ENCODE data around the gene SDCCAG8. TPM values are rescaled to one million over a fixed set of nuclear protein-coding genes. Genes with fewer than 3 reads are reported as not detected.

Gene SDCCAG8
- total and polyA plus RNA-seq, 2 of the 8 experiments (the other 6 are each of a cell fraction or from before 2014, with no cell fraction given): 15.6 to 21.0 TPM

- no peaks in the 10 kb centered on the region for H3K79me2 ChIP-seq (ENCODE audit: control insufficient read depth in 1 of 2, insufficient read depth in 2 of 2, low read length in 2 of 2)
- no peak overlapping the region for H3K27ac ChIP-seq (ENCODE audit: low read depth, low read length)
- CTCF ChIA-PET (ENCODE audit: partially characterized antibody): interaction anchor here (0.6 kb wide), 1 partner anchor 486 kb away, joined by 3 read pairs; no protein-coding TSS in a partner anchor
- H2BK15ac ChIP-seq (ENCODE audit: low read length): no peak overlapping the region
- H3K4me3 ChIP-seq (ENCODE audit: extremely low read depth in 1 of 4, insufficient read depth in 2 of 4, low read depth in 3 of 4, low read length in 4 of 4): no peak overlapping the region
- H3K18ac ChIP-seq (ENCODE audit: extremely low read depth, low read length): no peak overlapping the region
- no peaks in the 10 kb centered on the region for H4K20me1 ChIP-seq (replicated peaks in 1 of 2; ENCODE audit: control insufficient read depth in 1 of 2, insufficient read depth in 2 of 2, low read length in 2 of 2)
- H2BK12ac ChIP-seq (ENCODE audit: low read depth, low read length): no peak overlapping the region
- no peak overlapping the region for H2AK5ac ChIP-seq (ENCODE audit: low read depth, low read length)
- no peaks in the 10 kb centered on the region for H3K36me3 ChIP-seq (ENCODE audit: control insufficient read depth in 2 of 4, insufficient read depth in 4 of 4, low read length in 3 of 4)
- no peaks in the 10 kb centered on the region for H3K23me2 ChIP-seq (ENCODE audit: low read depth, low read length)
- H3K27me3 ChIP-seq (replicated peaks in 1 of 4; ENCODE audit: control insufficient read depth in 3 of 4, extremely low read depth in 1 of 4, insufficient read depth in 3 of 4, low read length in 3 of 4): no peaks in the 10 kb centered on the region
- POLR2A ChIA-PET (ENCODE audit: partially characterized antibody): no interaction called here
- H3K14ac ChIP-seq (ENCODE audit: insufficient read length): no peak overlapping the region
- DNase-seq (ENCODE audit: low read depth in 1 of 2, low spot score in 2 of 2): no peak
- no peaks in the 10 kb centered on the region for H3K4me1 ChIP-seq (replicated peaks in 1 of 4; ENCODE audit: control insufficient read depth in 3 of 4, insufficient read depth in 4 of 4, low read length in 3 of 4)
- H3K23ac ChIP-seq (ENCODE audit: insufficient read length): no peak overlapping the region
- H3K4ac ChIP-seq (replicated peaks; ENCODE audit: insufficient read length, low read depth, low read length): no peak overlapping the region
- no peak overlapping the region for H2BK120ac ChIP-seq (replicated peaks; ENCODE audit: low read depth, low read length)
- H3K56ac ChIP-seq (replicated peaks; ENCODE audit: insufficient read length, low read depth, low read length): no peak overlapping the region
- H3K4me2 ChIP-seq (ENCODE audit: insufficient read depth in 1 of 2, low read depth in 2 of 2, low read length in 2 of 2): no peak overlapping the region
- H4K91ac ChIP-seq (replicated peaks; ENCODE audit: insufficient read length, low read length): no peak overlapping the region
- H4K5ac ChIP-seq (ENCODE audit: insufficient read length, low read depth, low read length): no peak overlapping the region
- TF ChIP-seq GTF2F1 (IDR thresholded peaks at IDR 0.05; ENCODE audit: borderline replicate concordance, low read depth, low read length) (no peak), JUND (IDR thresholded peaks at IDR 0.05; ENCODE audit: low read length) (no peak), RBBP5 (IDR thresholded peaks at IDR 0.05; ENCODE audit: borderline replicate concordance, low read depth, low read length) (no peak)
- no peak for FAIRE-seq
- no peaks in the 10 kb centered on the region for H3K79me1 ChIP-seq (ENCODE audit: low read depth, low read length)
- H2AFZ ChIP-seq (ENCODE audit: low read length): no peak overlapping the region
- no peak overlapping the region for H2BK5ac ChIP-seq (ENCODE audit: low read depth, low read length)
- H2BK20ac ChIP-seq (ENCODE audit: low read length): no peak overlapping the region
- no peak overlapping the region for H3K9ac ChIP-seq (replicated peaks in 1 of 4; ENCODE audit: extremely low read depth in 1 of 4, low read depth in 3 of 4, low read length in 3 of 4)
- no peak overlapping the region for H4K8ac ChIP-seq (ENCODE audit: extremely low read depth, insufficient read depth, low read length)
- WGBS, 2 experiments (ENCODE audit: extremely low coverage in 1 of 2, insufficient coverage in 1 of 2, insufficient read length in 1 of 2, insufficient replicate concordance in 2 of 2, low coverage in 1 of 2, low lambda C conversion rate in 2 of 2, missing lambda C conversion rate in 1 of 2): 10% methylated on average over 1 of the region's 1 CpG; no CpG with 5 or more reads in 1 of the 2 experiments
- no peaks in the 10 kb centered on the region for H3K9me3 ChIP-seq (ENCODE audit: insufficient read depth in 2 of 2, low read depth in 1 of 2, low read length in 1 of 2)
Observed at GRCh38 chr1:243546457-243546856, 290.6 kb downstream of the SDCCAG8 start.

Data from H1 (cell line).